HuH-7 (cell line): Measurements from ENCODE around the gene CFAP54.
"Not testable (repeated sequence)": the region's sequence is repeated elsewhere in the genome, so short reads cannot be mapped to it uniquely, and the experiment has no call there.

Experiments
- DNase-seq: peaks from one replicate; pipeline ENCODE4 v3.0.0; 2011; ENCODE audit warnings: low spot score

CFAP54 gene

GRCh38 chr12:96635844-96636243 is 146.5 kb downstream of the CFAP54 start:
- no peak for DNase-seq

DNA sequence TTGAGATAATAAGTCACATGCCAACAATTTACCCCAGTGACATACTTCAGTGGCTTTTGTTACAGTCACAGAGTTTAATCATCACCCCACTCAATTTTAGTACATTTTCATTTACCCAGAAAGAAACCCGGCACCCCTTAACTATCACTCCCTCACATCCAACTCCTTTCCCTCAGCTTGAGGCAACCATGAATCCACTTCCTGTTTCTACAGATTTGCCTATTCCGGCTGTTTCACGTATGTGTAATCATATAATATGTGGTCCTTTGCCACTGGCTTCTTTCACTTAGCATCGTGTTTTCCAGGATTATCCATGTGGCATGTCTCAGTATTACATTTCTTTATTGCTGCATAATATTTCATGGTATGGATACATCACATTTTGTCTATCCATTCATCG is 147.5 kb downstream of the CFAP54 start:
- no peak for DNase-seq

DNA sequence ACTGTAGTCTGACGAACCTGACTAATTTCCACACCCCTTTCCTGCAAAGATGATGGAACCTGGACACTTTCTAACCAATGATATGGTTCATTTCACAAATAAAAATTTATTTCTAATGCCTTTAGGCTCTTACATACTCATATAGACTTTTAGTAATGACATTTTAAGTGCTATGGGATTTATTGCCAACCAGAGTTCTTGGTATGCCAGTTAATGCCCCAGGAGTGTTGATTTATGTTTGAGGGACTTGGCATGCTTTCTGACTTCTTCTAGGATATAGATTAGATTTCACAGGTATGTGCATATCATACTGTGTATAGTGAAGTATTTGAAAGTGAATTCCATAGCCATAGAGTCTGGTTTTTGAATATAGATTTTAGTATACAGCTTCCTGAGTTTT is 159.5 kb downstream of the CFAP54 start:
- DNase-seq: no peak

DNA sequence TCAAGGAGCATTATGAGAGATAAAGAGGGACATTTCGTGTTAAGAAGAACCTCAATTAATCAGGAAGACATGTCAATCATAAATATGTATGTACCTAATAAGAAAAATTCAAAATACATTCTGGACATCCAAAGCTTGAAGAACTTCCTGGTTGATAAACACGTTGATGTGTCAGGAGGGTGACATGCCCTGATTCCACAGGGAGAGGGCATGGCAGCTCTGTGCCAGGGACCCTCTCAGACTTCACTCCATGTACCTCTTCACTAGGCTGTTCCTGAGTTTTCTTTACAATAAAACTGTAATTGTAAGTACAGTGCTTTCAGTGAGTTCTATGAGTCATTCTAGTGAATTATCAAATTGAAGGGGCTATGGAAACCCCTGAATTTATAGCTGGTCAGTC is 163.5 kb downstream of the CFAP54 start:
- no peak for DNase-seq

DNA sequence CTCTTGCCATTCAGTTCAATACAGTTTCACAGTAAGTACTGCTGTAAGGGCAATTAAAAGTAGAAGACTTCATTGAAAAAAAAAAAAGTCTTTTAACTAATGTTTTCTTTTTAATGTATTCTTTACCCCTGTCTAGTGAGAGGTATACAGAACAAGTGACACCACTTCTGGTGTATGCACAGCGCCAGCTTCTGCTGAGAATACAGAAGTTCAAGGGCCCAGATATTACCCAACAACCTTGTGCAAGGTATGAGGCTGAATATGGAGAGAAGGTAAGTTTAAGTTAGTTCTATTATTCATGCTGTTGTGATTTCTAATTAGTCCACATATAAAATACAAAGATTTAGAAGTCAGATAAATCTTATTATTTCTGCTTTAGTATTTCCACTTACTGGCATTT is 168.7 kb downstream of the CFAP54 start:
- no peak for DNase-seq

GRCh38 chr12:96669786-96670185 is 180.4 kb downstream of the CFAP54 start:
- DNase-seq: no peak

DNA sequence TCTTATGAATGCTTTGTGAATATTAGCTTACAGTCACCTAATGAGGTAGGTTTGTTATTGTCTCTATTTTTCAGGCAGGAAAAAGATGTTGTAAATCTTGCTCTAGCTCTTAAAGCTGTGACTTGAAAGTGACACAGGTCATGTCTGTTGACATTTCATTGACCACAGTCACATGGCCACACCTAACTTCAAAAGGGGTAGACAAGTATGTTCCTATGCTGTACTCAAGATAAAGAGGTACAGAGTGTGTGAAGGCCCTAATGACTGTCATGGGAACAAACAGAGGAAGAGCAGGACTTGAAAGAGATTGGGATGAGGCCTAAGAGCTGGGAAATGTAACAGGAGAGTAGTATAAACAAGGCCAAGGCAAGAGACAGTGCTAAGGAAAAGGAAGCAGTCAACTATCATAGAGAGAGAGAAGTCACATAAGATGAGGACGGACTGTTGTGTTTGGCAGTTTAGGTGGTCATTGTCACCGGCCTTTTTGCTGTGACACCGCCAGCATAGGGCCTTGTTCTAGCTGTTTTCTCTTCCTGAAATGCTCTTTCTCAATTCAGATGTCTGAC is 181.0 kb downstream of the CFAP54 start:
- no peak for DNase-seq

- not testable (repeated sequence) for DNase-seq
These were observed 186.1 kb downstream of the CFAP54 start for GRCh38 chr12:96675519-96675918.

GRCh38 chr12:96677363-96677762 is 188.0 kb downstream of the CFAP54 start:
- DNase-seq: no peak

GRCh38 chr12:96687719-96688118 is 198.3 kb downstream of the CFAP54 start:
- no peak for DNase-seq

DNA sequence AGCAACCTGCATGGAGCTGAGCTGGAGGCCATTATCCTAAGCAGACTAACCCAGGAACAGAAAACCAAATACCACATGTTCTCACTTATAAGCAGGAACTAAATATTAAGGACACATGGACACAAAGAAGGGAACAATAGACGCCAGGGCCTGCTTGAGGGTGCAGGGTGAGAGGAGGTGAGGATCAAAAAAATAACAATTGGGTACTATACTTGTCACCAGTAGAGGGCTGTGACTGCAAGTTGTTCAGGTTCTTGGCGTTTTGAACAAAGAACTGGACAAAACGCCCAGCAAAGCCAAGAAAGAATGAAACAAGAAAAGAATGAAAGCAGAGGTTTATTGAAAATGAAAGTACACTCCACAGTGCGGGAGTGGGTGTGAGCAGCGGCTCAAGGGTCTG is 209.1 kb downstream of the CFAP54 start:
- DNase-seq: no peak

GRCh38 chr12:96698965-96699364 is 209.6 kb downstream of the CFAP54 start:
- no peak for DNase-seq

- no peak for DNase-seq
These were observed 212.5 kb downstream of the CFAP54 start for GRCh38 chr12:96701856-96702255.

GRCh38 chr12:96710127-96710745 is 220.9 kb downstream of the CFAP54 start:
- DNase-seq: no peak

- DNase-seq: no peak
These were observed 222.0 kb downstream of the CFAP54 start for GRCh38 chr12:96711364-96711763.

DNA sequence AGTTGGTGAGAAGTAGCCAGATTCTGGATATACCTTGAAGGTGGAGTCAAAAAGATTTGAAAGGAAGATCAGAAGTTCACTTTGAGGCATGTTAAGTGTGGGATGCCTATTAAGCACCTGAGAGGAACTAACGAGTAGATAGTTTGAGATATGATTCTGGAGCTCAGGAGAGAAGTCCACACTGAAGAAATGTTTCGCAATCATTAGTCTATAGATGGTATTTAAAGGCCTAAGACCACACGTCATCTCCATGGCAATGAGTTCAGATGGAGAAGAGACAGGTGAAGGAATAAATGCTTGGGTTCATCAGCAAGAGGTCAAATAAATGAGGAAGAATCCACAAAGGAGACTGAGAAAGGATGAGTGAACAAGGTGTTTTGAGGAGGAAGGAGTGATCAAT is 224.8 kb downstream of the CFAP54 start:
- no peak for DNase-seq

DNA sequence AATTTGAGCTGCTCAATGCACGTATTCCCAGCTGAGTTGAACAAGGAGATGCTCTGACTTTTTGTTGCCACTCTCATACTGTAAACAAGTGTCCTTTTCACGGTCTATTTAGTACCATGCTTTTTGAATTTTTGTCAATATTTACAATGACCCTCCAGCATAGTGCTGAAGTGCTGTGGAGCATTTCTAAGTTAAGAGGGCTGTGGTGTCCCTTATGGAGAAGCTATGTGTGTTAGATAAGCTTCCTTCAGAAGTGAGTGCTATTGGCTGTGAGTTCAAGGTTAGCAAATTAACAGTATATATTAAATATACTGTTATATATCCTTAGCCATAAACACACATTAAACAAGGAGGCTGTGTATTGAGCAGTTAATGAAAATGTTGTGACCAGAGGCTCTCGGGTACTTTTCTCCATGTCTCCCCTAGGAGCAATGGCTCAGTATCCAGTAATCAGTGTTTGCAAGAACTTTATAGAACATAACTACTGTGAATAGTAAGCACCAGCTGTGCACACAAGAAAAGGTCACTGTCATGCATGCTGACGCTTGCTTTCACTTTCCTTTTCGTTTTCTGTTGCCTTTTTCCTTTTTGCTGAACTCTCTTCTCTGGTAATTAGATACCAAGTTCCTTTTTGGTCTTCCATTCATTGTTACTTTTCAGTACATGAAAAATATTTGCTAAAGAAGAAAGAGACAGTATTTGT is 230.4 kb downstream of the CFAP54 start:
- no peak for DNase-seq

- DNase-seq: peak; percentile 27
These were observed 231.0 kb downstream of the CFAP54 start for GRCh38 chr12:96720363-96720705.

- DNase-seq: not testable (repeated sequence)
These were observed 240.1 kb downstream of the CFAP54 start for GRCh38 chr12:96729466-96729865.

DNA sequence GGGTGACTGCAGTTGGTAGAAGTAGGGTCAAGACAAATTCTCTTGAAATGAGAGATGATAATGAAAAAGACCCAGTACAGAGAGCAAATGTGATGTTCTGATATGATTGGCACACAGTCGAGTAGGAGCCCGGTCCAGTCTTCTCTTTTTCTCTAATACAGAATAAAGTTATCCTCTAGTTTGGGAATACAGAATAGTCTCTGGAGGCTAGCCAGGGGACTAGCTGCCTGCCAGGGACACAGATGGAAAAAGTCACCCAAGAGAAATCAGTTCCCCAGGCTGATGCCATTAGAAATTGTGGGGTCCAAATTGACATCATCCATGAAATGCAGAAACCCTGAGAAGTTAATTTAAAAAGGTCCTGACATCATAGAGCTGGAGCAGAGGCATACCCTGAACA is 240.5 kb downstream of the CFAP54 start:
- no peak for DNase-seq

GRCh38 chr12:96743606-96744005 is 254.2 kb downstream of the CFAP54 start:
- no peak for DNase-seq

DNA sequence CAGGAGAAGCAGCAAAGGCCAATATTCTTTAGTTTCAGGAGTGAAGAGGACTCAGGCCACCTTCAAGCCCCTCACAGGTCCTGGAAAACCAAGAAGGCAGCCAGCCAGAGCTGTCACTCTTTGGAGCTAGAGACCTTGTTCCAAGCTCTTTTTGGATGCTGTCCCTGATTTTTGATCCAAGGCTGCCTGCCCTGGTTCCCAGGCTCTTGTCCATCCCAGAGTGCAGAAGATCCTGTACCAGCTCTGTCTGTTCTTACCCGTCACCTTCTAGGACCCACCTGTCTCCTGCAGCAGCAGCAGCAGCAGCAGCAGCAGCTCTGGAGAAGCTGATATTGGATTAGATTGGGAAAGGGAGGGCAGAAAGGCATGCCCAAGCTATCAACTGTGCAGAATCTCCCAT is 260.6 kb downstream of the CFAP54 start:
- DNase-seq: no peak

- no peak for DNase-seq
These were observed 262.2 kb downstream of the CFAP54 start for GRCh38 chr12:96751626-96752025.

DNA sequence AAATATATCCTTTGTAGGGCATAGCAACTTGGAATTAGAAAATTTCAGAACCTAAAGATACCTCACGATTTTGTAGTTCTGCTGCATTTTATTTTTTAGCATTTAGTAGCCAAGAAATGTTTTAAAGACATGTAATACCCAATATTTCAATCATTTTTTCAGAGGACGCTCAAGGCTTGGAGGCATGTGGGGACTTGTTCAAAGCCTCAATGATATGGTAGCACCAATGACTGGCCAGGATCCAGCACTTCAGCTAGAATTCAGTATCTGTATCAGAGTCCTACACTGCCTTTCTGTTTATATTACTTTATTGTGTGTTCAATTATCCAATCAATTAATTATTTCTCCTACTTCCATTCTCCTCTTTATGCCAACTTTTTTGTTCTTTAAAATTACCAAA is 262.8 kb downstream of the CFAP54 start:
- no peak for DNase-seq
